ENCODE results near the gene U2SURP. TPM values are rescaled to one million over a fixed set of nuclear protein-coding genes. Genes with fewer than 3 reads are reported as not detected.

Gene U2SURP
- total RNA-seq, 4 donors from 2014 or later = 35.7 to 58.6 (median 45.2) TPM

DNA sequence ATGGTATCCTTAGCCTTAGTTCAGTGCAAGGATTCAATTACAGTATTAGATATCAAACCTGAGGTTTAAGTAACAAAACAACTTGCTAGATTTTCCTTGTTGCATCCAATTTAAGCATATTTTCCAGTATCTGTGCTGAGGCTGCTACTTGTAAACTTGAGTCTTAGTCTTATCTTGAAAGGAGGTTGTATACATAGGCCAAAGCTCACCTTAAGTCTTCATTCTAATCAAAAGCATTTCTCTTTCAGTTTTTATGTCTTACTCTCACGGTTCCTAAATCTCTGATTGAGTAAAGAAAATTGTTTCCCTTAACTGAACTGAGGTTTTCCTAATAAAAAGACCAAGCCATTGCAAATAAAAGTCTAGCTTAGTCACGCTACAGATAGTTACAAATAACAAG, 52.6 kb downstream of the U2SURP start:
- intact Hi-C loops (cut with DNase I) = no loop called here
- no peak for DNase-seq (ENCODE audit: extremely low spot score)
- no peaks in the 10 kb centered on the region for H3K4me1 ChIP-seq
- H3K4me3 ChIP-seq = no peak overlapping the region
- no peaks in the 10 kb centered on the region for H3K9me3 ChIP-seq
- no peak for TF ChIP-seq POLR2A (IDR thresholded peaks at IDR 0.05; ENCODE audit: low read depth)
- no peak for TF ChIP-seq POLR2AphosphoS5 (IDR thresholded peaks at IDR 0.05)
- TF ChIP-seq, protein P1, sequence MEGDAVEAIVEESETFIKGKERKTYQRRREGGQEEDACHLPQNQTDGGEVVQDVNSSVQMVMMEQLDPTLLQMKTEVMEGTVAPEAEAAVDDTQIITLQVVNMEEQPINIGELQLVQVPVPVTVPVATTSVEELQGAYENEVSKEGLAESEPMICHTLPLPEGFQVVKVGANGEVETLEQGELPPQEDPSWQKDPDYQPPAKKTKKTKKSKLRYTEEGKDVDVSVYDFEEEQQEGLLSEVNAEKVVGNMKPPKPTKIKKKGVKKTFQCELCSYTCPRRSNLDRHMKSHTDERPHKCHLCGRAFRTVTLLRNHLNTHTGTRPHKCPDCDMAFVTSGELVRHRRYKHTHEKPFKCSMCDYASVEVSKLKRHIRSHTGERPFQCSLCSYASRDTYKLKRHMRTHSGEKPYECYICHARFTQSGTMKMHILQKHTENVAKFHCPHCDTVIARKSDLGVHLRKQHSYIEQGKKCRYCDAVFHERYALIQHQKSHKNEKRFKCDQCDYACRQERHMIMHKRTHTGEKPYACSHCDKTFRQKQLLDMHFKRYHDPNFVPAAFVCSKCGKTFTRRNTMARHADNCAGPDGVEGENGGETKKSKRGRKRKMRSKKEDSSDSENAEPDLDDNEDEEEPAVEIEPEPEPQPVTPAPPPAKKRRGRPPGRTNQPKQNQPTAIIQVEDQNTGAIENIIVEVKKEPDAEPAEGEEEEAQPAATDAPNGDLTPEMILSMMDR (IDR thresholded peaks at IDR 0.05) = no peak
- TF ChIP-seq EP300 (IDR thresholded peaks at IDR 0.05) = no peak
- no peaks in the 10 kb centered on the region for H3K27me3 ChIP-seq
- H3K27ac ChIP-seq (replicated peaks in 1 of 4) = no peak overlapping the region
- WGBS = 94% methylated on average over 2 of the region's 2 CpGs
- peaks cover 36 to 89% (median 67%) of the 10 kb centered on the region in 4 donors for H3K36me3 ChIP-seq

DNA sequence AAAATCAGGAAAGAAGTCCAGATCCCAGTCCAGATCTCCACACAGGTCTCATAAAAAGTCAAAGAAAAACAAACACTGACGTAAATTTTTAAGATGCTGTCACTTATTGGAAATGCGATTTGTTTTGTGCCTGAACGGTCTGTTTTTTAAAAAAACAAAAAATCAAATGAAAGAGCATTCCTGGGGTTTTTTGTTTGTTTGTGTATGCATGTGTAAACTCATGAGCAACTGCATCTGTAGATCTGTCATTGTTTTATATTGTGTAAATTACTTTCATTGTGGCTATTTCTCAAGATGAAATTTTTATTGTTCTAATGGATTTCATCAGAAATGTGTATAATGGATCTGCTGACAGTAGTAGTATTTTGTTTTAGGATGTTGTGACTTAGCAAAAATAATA, 55.0 kb downstream of the U2SURP start:
- H3K36me3 ChIP-seq = peaks cover 36 to 72% (median 48%) of the 10 kb centered on the region in 4 donors
- TF ChIP-seq EP300 (IDR thresholded peaks at IDR 0.05) (no peak), POLR2AphosphoS5 (IDR thresholded peaks at IDR 0.05) (no peak), POLR2A (IDR thresholded peaks at IDR 0.05; ENCODE audit: low read depth) (no peak)
- TF ChIP-seq, protein P1 (IDR thresholded peaks at IDR 0.05) = no peak
- no peak for DNase-seq (ENCODE audit: extremely low spot score)
- H3K4me3 ChIP-seq = no peak overlapping the region
- 97% methylated on average over 3 of the region's 3 CpGs for WGBS
- H3K27ac ChIP-seq (replicated peaks in 1 of 4) = no peak overlapping the region
- H3K4me1 ChIP-seq = no peaks in the 10 kb centered on the region
- H3K27me3 ChIP-seq = no peaks in the 10 kb centered on the region
- intact Hi-C loops (cut with DNase I) = no loop called here
- no peaks in the 10 kb centered on the region for H3K9me3 ChIP-seq

DNA sequence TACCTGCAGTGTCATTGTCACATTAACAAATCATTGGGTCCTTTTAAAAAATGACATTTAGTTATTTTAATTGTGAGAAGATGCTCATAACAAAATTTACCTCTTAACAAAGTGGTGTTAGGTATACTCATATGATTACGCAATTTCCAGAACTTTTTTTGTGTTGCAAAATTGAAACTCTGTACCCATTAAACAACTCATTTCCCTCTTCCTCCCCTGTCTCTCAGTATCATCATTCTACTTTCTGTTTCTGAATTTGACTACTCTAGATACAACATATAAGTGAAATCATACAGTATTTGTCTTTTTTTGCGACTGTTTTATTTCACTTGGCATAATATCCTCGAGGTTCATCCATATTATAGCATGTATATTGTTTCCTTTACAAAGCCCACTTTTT, 59.5 kb downstream of the U2SURP start:
- intact Hi-C loops (cut with DNase I) = no loop called here

DNA sequence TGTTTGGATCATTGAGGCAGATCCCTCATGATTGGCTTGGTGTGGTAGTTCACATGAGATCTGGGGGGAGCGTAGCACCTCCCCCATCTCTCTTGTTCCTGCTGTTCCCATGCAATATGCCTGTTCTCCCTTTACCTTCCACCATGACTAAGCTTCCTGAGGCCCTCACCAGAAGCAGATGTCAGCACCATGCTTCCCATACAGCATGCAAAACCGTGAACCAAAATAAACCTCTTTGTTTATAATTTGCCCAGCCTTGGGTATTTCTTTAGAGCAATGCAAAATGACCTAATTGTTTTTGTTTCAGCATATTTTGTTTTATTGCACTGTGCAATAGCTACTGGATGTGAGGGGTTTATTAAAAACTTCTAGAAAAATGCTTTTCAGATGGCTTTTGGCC, 61.6 kb downstream of the U2SURP start:
- WGBS = 79% methylated on average over 2 of the region's 2 CpGs
- TF ChIP-seq, protein P1 (IDR thresholded peaks at IDR 0.05) = no peak
- no peak for TF ChIP-seq EP300 (IDR thresholded peaks at IDR 0.05)
- TF ChIP-seq POLR2AphosphoS5 (IDR thresholded peaks at IDR 0.05) = no peak
- no peak for TF ChIP-seq POLR2A (IDR thresholded peaks at IDR 0.05; ENCODE audit: low read depth)
- Histone ChIP-seq H3K27me3 (no peaks in the 10 kb centered on the region), H3K4me3 (no peak overlapping the region), H3K9me3 (no peaks in the 10 kb centered on the region), H3K36me3 (peaks cover 0 to 21% (median 0%) of the 10 kb centered on the region in 4 donors), H3K4me1 (peaks cover 0 to 19% (median 14%) of the 10 kb centered on the region in 4 donors), H3K27ac (replicated peaks in 1 of 4) (no peak overlapping the region)
- no peak for DNase-seq (ENCODE audit: extremely low spot score)
- intact Hi-C loops (cut with DNase I) = no loop called here

More for the DNA sequence above, 59.5 kb downstream of the U2SURP start:
- H3K4me1 ChIP-seq = peaks cover 0 to 2% (median 0%) of the 10 kb centered on the region in 4 donors
- H3K4me3 ChIP-seq = no peak overlapping the region
- peaks cover 6 to 37% (median 7%) of the 10 kb centered on the region in 4 donors for H3K36me3 ChIP-seq
- no peaks in the 10 kb centered on the region for H3K9me3 ChIP-seq
- no peak for DNase-seq (ENCODE audit: extremely low spot score)
- TF ChIP-seq, protein P1 (IDR thresholded peaks at IDR 0.05) = no peak
- no peak for TF ChIP-seq EP300 (IDR thresholded peaks at IDR 0.05)
- TF ChIP-seq POLR2AphosphoS5 (IDR thresholded peaks at IDR 0.05) = no peak
- no peak for TF ChIP-seq POLR2A (IDR thresholded peaks at IDR 0.05; ENCODE audit: low read depth)
- 85% methylated on average over 3 of the region's 3 CpGs for WGBS
- H3K27me3 ChIP-seq = no peaks in the 10 kb centered on the region
- no peak overlapping the region for H3K27ac ChIP-seq (replicated peaks in 1 of 4)

DNA sequence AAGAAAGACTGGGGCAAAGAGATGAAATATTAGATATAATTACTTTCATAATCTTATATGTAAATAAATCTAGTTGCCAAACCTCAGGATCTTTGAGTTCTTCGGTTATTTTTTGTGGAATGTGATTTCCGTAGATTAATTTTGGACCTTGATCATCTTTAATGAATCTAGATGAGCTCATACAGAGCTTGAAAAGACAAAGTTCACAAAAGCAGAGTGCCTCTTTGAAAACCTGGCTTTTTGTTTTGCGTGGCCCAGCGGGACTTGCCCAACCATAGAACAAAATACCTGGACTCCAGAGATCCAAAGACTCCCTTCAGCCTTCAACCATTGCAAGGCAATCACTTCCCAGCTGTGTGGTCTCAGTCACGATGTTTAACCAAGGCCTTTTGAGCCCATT, 63.4 kb downstream of the U2SURP start:
- Histone ChIP-seq H3K27ac (replicated peaks in 1 of 4) (no peak overlapping the region), H3K4me1 (peaks cover 0 to 19% (median 14%) of the 10 kb centered on the region in 4 donors), H3K4me3 (no peak overlapping the region), H3K9me3 (no peaks in the 10 kb centered on the region), H3K27me3 (no peaks in the 10 kb centered on the region), H3K36me3 (peaks cover 0 to 11% (median 0%) of the 10 kb centered on the region in 4 donors)
- no peak for DNase-seq (ENCODE audit: extremely low spot score)
- intact Hi-C loops (cut with DNase I) = no loop called here
- no peak for TF ChIP-seq EP300 (IDR thresholded peaks at IDR 0.05)
- TF ChIP-seq POLR2A (IDR thresholded peaks at IDR 0.05; ENCODE audit: low read depth) = no peak
- TF ChIP-seq, protein P1 (IDR thresholded peaks at IDR 0.05) = no peak
- no peak for TF ChIP-seq POLR2AphosphoS5 (IDR thresholded peaks at IDR 0.05)
- 89% methylated on average over 5 of the region's 5 CpGs for WGBS
